Cardiac muscle cell (in vitro differentiated cells and primary cell): ENCODE data around the gene ANKK1. TPM values are rescaled to one million over a fixed set of nuclear protein-coding genes. Genes with fewer than 3 reads are reported as not detected.

Experiments
- DNase-seq, 2 donors: peaks; one replicate each; pipeline versions ENCODE4 v3.0.0 to v3.0.0-alpha.2; 2010 to 2017; ENCODE audit warnings: low read depth in 1 of 2, low spot score in 1 of 2
- H3K27ac ChIP-seq: fragments of 200-600 bp; sonication (generic); 2 replicates; pipeline ENCODE4 v1.5.1; 2016
- H3K27me3 ChIP-seq: fragments of 200-600 bp; sonication (generic); 2 replicates; pipeline ENCODE4 v1.6.0; 2016; ENCODE audit warnings: control low read depth
- H3K36me3 ChIP-seq: fragments of 200-600 bp; sonication (generic); 2 replicates; pipeline ENCODE4 v1.5.1; 2016; ENCODE audit warnings: control low read depth
- H3K4me1 ChIP-seq: fragments of 200-600 bp; sonication (generic); 2 replicates; pipeline ENCODE4 v1.8.1; 2017; ENCODE audit warnings: low read depth, mild to moderate bottlenecking, mixed run types
- H3K4me3 ChIP-seq: fragments of 200-600 bp; sonication (generic); 2 replicates; pipeline ENCODE4 v1.5.1; 2016; ENCODE audit warnings: mild to moderate bottlenecking
- H3K9me3 ChIP-seq: fragments of 200-600 bp; sonication (generic); 2 replicates; pipeline ENCODE4 v1.5.1; 2017; ENCODE audit warnings: low read depth, mild to moderate bottlenecking, control low read depth
- CTCF ChIP-seq: IDR thresholded peaks from 2 replicates; pipeline ENCODE4 v1.5.1; 2012; ENCODE audit warnings: low read depth, mild to moderate bottlenecking, low read length
- polyA plus RNA-seq: library from polyadenylated mRNA; unstranded; fragments of >200 nt; fragmentation: Nextera tagmentation; extraction: Ambion mirVana; gene quantifications from 2 replicates; pipeline ENCODE4 v1.2.1, GENCODE V29; 2016
- total RNA-seq: library from RNA; depleted of rRNA; stranded (reverse); fragments of >200 nt; gene quantifications from 2 replicates; pipeline ENCODE4 v1.2.3, GENCODE V29; 2016

The ANKK1 gene
- total and polyA plus RNA-seq, 2 experiments from 2014 or later = 0.09 TPM; not detected in 1

GRCh38 chr11:113377681-113378412, 9.7 kb upstream of the ANKK1 start:
- DNase-seq = peak in 1 of 2 donors; percentile 40
- peak overlapping the region; percentile 35 for H3K27ac ChIP-seq
- peaks cover 39% of the 10 kb centered on the region for H3K4me1 ChIP-seq
- no peaks in the 10 kb centered on the region for H3K27me3 ChIP-seq
- H3K36me3 ChIP-seq = no peaks in the 10 kb centered on the region
- no peak overlapping the region for H3K4me3 ChIP-seq
- no peaks in the 10 kb centered on the region for H3K9me3 ChIP-seq
- no peak for TF ChIP-seq CTCF

GRCh38 chr11:113378692-113379091, 8.9 kb upstream of the ANKK1 start:
- Histone ChIP-seq H3K4me3 (no peak overlapping the region), H3K4me1 (peaks cover 40% of the 10 kb centered on the region), H3K27me3 (no peaks in the 10 kb centered on the region), H3K9me3 (no peaks in the 10 kb centered on the region), H3K36me3 (no peaks in the 10 kb centered on the region), H3K27ac (no peak overlapping the region)
- no peak for TF ChIP-seq CTCF
- no peak for DNase-seq

- TF ChIP-seq CTCF = no peak
- no peaks in the 10 kb centered on the region for H3K9me3 ChIP-seq
- no peak overlapping the region for H3K27ac ChIP-seq
- H3K4me1 ChIP-seq = peaks cover 17% of the 10 kb centered on the region
- no peak for DNase-seq
- H3K27me3 ChIP-seq = no peaks in the 10 kb centered on the region
- H3K4me3 ChIP-seq = no peak overlapping the region
- H3K36me3 ChIP-seq = no peaks in the 10 kb centered on the region
Observed at GRCh38 chr11:113382121-113382520, 5.5 kb upstream of the ANKK1 start.

GRCh38 chr11:113384551-113384950, 3.0 kb upstream of the ANKK1 start:
- no peak overlapping the region for H3K27ac ChIP-seq
- H3K9me3 ChIP-seq = no peaks in the 10 kb centered on the region
- peaks cover 7% of the 10 kb centered on the region for H3K27me3 ChIP-seq
- TF ChIP-seq CTCF = no peak
- DNase-seq = peak; percentile 17 to 94
- no peak overlapping the region for H3K4me3 ChIP-seq
- H3K4me1 ChIP-seq = peaks cover 7% of the 10 kb centered on the region
- H3K36me3 ChIP-seq = no peaks in the 10 kb centered on the region

- no peak for DNase-seq
Observed at GRCh38 chr11:113385749-113386148, 1.8 kb upstream of the ANKK1 start.

More at GRCh38 chr11:113385749-113386148, 1.8 kb upstream of the ANKK1 start:
- no peak for TF ChIP-seq CTCF
- Histone ChIP-seq H3K36me3 (no peaks in the 10 kb centered on the region), H3K27me3 (peaks cover 7% of the 10 kb centered on the region), H3K27ac (no peak overlapping the region), H3K4me3 (no peak overlapping the region), H3K4me1 (peaks cover 7% of the 10 kb centered on the region), H3K9me3 (no peaks in the 10 kb centered on the region)
